ENCODE results near the gene USF1.
"Not testable (repeated sequence)": the region's sequence is repeated elsewhere in the genome, so short reads cannot be mapped to it uniquely, and the experiment has no call there.

USF1 gene

DNA sequence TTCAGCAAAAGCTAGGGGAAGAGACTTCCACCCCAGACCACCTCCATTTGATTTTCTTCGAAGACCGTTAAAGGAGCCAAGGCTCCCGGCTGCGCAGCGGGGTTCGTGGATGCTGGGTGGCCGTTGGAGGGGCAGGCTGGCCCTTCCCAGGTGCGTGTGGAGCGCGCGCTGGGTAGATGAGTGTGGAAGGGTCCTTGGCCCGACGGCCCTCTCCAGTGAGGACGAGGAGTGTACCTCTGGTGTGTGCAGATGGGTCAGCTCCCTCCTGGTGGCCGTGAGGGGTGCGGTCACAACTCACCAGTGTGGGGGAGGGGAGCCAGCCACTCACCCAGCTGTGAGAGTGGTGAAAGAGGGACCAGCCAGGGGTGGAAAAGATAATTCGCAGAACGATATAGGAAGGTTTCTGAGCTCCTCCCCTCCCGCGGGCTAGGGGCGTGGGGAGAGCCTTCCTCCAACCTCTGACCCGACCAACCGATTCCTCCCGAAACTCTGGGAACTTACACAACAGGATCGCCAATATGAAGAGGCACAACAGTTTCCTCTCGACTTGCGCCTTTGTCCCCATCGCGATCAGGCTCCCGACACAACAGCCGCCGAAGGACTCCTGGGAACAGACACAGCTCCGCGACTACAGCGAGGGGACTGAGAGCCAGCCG is 25.1 kb downstream of the USF1 start, which contains the start of gene F11R:
TSS of gene F11R (minus strand) at position 644 of the 656 bp plus-strand sequence. CDS start at position 565, 79 bp downstream.
- H3K4me3 ChIP-seq (ENCODE audit: low read depth in 1 of 2, low read length in 1 of 2): peak within 1 kb of the TSS; percentile 90 to 91
- no peaks in the 10 kb centered on the region for H3K9me3 ChIP-seq
- no peaks in the 10 kb centered on the region for H3K27me3 ChIP-seq

DNA sequence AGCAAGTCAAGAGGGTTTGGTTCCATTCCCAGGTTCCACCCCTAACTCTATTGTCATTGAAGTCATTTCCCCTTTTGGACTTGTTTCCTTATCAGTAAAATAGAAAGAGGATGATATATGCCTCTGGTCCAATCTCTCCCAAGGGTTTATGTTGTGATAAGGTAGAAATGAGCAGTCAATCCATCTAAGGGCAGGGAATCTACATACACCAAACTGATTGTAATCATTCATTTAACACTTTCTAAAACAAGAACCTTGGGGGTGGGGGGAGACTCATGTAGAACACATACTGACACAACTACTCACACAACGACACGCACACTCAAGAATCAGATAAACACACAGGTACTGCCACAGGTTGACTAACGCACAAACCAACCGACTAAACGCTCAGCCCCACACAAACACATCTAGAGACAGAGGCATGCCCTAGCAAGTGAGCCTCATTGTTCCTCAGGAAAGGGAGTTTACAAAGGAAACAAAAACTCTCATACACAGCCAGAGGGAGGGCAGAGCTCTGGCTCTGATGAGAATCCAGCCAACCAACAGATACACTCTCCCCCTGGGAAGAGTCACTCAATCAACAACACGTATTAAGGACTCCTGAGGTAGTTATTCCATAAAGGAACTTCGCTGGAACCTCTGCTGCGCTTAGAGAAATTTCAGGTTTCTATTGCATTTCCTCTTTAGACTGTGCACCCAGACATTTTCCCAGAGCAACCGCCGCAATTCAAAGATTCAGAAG is 25.9 kb downstream of the USF1 start:
- peak overlapping the region; percentile 95 for H3K27ac ChIP-seq
- no peaks in the 10 kb centered on the region for H3K27me3 ChIP-seq
- H3K36me3 ChIP-seq: no peaks in the 10 kb centered on the region
- H3K4me3 ChIP-seq (ENCODE audit: low read depth in 1 of 2, low read length in 1 of 2): peak overlapping the region; percentile 90 to 91
- H3K4me1 ChIP-seq (ENCODE audit: control insufficient read depth in 1 of 2, insufficient read depth in 1 of 2, low read depth in 1 of 2, low read length in 1 of 2): peaks cover 61 to 64% of the 10 kb centered on the region in 2 experiments
- TF ChIP-seq, protein P1, sequence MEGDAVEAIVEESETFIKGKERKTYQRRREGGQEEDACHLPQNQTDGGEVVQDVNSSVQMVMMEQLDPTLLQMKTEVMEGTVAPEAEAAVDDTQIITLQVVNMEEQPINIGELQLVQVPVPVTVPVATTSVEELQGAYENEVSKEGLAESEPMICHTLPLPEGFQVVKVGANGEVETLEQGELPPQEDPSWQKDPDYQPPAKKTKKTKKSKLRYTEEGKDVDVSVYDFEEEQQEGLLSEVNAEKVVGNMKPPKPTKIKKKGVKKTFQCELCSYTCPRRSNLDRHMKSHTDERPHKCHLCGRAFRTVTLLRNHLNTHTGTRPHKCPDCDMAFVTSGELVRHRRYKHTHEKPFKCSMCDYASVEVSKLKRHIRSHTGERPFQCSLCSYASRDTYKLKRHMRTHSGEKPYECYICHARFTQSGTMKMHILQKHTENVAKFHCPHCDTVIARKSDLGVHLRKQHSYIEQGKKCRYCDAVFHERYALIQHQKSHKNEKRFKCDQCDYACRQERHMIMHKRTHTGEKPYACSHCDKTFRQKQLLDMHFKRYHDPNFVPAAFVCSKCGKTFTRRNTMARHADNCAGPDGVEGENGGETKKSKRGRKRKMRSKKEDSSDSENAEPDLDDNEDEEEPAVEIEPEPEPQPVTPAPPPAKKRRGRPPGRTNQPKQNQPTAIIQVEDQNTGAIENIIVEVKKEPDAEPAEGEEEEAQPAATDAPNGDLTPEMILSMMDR (IDR thresholded peaks at IDR 0.05): no peak
- no peaks in the 10 kb centered on the region for H3K9me3 ChIP-seq

More for the DNA sequence above, 25.1 kb downstream of the USF1 start, which contains the start of gene F11R:
- Histone ChIP-seq H3K27ac (peak within 1 kb of the TSS; percentile 95), H3K4me1 (ENCODE audit: control insufficient read depth in 1 of 2, insufficient read depth in 1 of 2, low read depth in 1 of 2, low read length in 1 of 2) (peaks cover 58 to 64% of the 10 kb centered on the region in 2 experiments), H3K36me3 (no peaks in the 10 kb centered on the region)
- TF ChIP-seq, protein P1 (IDR thresholded peaks at IDR 0.05): peak; percentile 28

DNA sequence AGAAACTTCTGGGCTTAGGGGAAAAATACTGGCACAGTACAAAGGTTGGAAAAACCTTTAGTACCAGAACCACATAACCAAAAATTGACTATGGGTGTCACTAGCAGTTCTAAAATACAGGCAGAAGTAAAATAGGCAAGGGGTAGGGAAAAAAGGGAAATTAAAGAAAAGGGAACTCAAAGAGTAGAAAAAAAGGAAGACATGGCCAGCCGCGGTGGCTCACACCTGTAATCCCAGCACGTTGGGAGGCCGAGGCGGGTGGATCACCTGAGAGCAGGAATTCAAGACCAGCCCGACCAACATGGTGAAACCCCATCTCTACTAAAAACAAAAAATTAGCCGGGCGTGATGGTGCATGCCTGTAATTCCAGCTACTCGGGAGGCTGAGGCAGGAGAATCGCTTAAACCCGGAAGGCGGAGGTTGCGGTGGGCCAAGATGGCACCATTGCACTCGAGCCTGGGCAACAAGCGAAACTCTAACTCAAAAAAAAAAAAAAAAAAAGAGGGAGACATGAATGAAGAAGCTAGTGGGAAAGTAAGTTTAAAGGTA is 26.6 kb downstream of the USF1 start:
- H3K9me3 ChIP-seq, H3K36me3 ChIP-seq, H3K27me3 ChIP-seq: not testable (repeated sequence)
- Histone ChIP-seq H3K27ac (peak overlapping the region; percentile 95), H3K4me3 (ENCODE audit: low read depth in 1 of 2, low read length in 1 of 2) (peak overlapping the region; percentile 90 to 91), H3K4me1 (ENCODE audit: control insufficient read depth in 1 of 2, insufficient read depth in 1 of 2, low read depth in 1 of 2, low read length in 1 of 2) (peaks cover 66 to 71% of the 10 kb centered on the region in 2 experiments)

DNA sequence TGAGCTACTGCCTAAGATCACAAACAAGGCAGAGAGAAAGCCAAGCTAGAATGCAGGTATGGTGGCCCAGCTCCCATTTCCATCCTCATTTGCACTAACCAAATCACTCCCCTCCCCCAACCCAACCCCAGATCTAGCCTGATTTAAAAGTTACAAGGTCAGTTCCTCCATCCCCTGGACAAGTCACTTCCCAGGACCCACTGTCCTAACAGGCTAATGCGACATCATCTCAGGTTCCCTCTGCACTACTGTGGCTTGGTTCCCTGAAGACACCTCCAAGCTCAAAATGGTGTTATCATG is 27.2 kb downstream of the USF1 start:
- H3K4me1 ChIP-seq (ENCODE audit: control insufficient read depth in 1 of 2, insufficient read depth in 1 of 2, low read depth in 1 of 2, low read length in 1 of 2): peaks cover 72 to 77% of the 10 kb centered on the region in 2 experiments

DNA sequence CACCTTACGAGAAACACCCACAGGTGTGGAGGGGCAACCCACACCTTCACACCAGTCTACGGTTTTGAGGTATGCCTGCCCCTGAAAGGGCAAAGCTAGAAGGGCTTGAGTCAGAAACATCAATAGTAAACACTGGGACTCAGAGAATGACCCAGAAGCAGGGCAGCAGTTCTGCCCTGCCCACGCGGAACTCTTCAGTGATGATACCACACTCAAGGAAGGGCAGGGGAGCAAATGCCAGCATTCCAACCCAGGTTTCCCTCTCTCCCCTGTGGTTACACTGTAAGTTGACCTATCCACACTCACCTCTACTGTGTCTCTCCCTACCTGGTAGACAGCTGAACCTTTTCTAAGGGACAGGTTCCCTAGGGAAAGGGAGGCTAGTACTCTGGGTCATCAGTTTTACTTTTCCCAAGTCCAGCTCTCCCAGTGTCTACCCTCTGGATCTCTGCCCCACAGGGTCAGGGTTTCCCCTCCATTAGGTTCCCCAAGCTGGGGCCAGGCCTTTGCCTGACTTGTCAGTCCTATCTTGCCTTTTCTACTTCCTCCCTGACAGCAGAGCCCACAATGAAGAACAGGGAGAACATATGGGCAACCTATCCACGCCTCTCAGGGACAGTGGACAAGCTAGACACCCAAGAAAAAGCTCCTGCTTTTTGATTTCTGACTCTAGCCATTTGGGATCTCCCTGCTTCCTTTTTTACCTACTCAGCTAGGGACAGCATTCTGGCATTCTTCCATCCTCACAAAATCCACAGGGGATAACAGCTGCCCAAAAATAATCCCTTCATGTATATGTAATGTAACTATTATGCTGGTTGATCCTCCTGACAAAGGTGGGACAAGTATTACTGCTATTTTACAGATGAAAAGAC is 27.8 kb downstream of the USF1 start:
- Histone ChIP-seq H3K27ac (peak overlapping the region; percentile 95), H3K4me1 (ENCODE audit: control insufficient read depth in 1 of 2, insufficient read depth in 1 of 2, low read depth in 1 of 2, low read length in 1 of 2) (peaks cover 77 to 83% of the 10 kb centered on the region in 2 experiments), H3K27me3 (no peaks in the 10 kb centered on the region), H3K36me3 (no peaks in the 10 kb centered on the region), H3K9me3 (no peaks in the 10 kb centered on the region), H3K4me3 (ENCODE audit: low read depth in 1 of 2, low read length in 1 of 2) (peak overlapping the region; percentile 90 to 91)
- TF ChIP-seq, protein P1 (IDR thresholded peaks at IDR 0.05): no peak

More for the DNA sequence above, 27.2 kb downstream of the USF1 start:
- no peaks in the 10 kb centered on the region for H3K27me3 ChIP-seq
- H3K36me3 ChIP-seq: no peaks in the 10 kb centered on the region
- H3K9me3 ChIP-seq: no peaks in the 10 kb centered on the region
- peak overlapping the region; percentile 95 for H3K27ac ChIP-seq
- TF ChIP-seq, protein P1 (IDR thresholded peaks at IDR 0.05): no peak
- peak overlapping the region; percentile 90 to 91 for H3K4me3 ChIP-seq (ENCODE audit: low read depth in 1 of 2, low read length in 1 of 2)

DNA sequence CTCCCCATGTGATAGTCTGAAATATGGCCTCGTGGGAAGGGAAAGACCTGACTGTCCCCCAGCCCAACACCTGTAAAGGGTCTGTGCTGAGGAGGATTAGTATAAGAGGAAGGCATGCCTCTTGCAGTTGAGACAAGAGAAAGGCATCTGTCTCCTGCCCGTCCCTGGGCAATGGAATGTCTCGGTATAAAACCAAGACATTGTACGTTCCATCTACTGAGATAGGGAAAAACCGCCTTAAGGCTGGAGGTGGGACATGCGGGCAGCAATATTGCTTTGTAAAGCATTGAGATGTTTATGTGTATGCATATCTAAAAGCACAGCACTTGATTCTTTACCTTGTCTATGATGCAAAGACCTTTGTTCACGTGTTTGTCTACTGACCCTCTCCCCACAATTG is 28.6 kb downstream of the USF1 start:
- H3K36me3 ChIP-seq: not testable (repeated sequence)

DNA sequence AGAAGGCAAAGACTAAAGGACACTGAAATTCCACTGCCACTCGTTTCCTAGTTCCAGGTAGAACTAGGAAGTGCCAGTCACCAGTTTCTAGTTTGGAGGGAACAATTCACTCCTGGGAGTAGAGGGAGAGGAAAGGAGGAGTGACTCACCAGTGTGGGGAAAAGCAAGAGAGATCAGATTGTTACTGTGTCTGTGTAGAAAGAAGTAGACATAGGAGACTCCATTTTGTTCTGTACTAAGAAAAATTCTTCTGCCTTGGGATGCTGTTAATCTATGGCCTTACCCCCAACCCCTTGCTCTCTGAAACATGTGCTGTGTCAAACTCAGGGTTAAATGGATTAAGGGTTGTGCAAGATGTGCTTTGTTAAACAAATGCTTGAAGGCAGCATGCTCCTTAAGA is 29.1 kb downstream of the USF1 start:
- H3K27me3 ChIP-seq; H3K4me3 ChIP-seq (ENCODE audit: low read depth in 1 of 2, low read length in 1 of 2); H3K36me3 ChIP-seq; H3K9me3 ChIP-seq: not testable (repeated sequence)
- peaks cover 88 to 92% of the 10 kb centered on the region in 2 experiments for H3K4me1 ChIP-seq (ENCODE audit: control insufficient read depth in 1 of 2, insufficient read depth in 1 of 2, low read depth in 1 of 2, low read length in 1 of 2)
- H3K27ac ChIP-seq: peak overlapping the region; percentile 95

More for the DNA sequence above, 28.6 kb downstream of the USF1 start:
- not testable (repeated sequence) for H3K4me3 ChIP-seq (ENCODE audit: low read depth in 1 of 2, low read length in 1 of 2); H3K9me3 ChIP-seq; H3K27me3 ChIP-seq
- Histone ChIP-seq H3K4me1 (ENCODE audit: control insufficient read depth in 1 of 2, insufficient read depth in 1 of 2, low read depth in 1 of 2, low read length in 1 of 2) (peaks cover 86 to 91% of the 10 kb centered on the region in 2 experiments), H3K27ac (peak overlapping the region; percentile 95)
